Measurements from ENCODE around the gene ITGAE.

- TF ChIP-seq EZH2 (IDR thresholded peaks at IDR 0.05; ENCODE audit: insufficient read depth, poor library complexity, severe bottlenecking) (no peak), EZH2phosphoT487 (IDR thresholded peaks at IDR 0.05; ENCODE audit: insufficient read depth, low read depth) (no peak)
Observed at GRCh38 chr17:3803308-3803640, 2.3 kb upstream of the ITGAE start.
